Stomach (tissue), 9 donors: ENCODE measurements around the gene PYY. TPM values are rescaled to one million over a fixed set of nuclear protein-coding genes. Genes with fewer than 3 reads are reported as not detected.
"Not testable (repeated sequence)": the region's sequence is repeated elsewhere in the genome, so short reads cannot be mapped to it uniquely, and the experiment has no call there.

Experiments used
- DNase-seq, 2 donors: peaks; one replicate each; pipeline versions ENCODE4 v3.0.0 to v3.0.0-alpha.2; 2013 to 2019
- H3K27ac ChIP-seq, 5 donors: fragments of 200-600 bp in 4 of 5; sonication (generic) in 4 of 5; one replicate each; pipeline ENCODE4 v1.5.1; 2013 to 2019; ENCODE audit warnings: mild to moderate bottlenecking in 1 of 5, moderate library complexity in 1 of 5
- H3K27me3 ChIP-seq, 3 donors: fragments of 200-600 bp; sonication (generic); one replicate each; pipeline ENCODE4 v1.5.1; 2017 to 2019; ENCODE audit warnings: mixed run types in 1 of 3
- H3K36me3 ChIP-seq, 4 donors: fragments of 200-600 bp; sonication (generic); 1 replicate in 3 of 4; 2 replicates in 1 of 4; pipeline ENCODE4 v1.5.1; 2016 to 2019
- H3K4me1 ChIP-seq, 4 donors: fragments of 200-600 bp; sonication (generic); one replicate each; pipeline ENCODE4 v1.5.1; 2016 to 2019
- H3K4me3 ChIP-seq, 4 donors: fragments of 200-600 bp; sonication (generic) in 3 of 4; one replicate each; pipeline ENCODE4 v1.5.1; 2016 to 2019; ENCODE audit warnings: mild to moderate bottlenecking in 1 of 4
- H3K9me3 ChIP-seq, 4 donors: fragments of 200-600 bp; sonication (generic); one replicate each; pipeline ENCODE4 v1.5.1; 2016 to 2019
- CTCF ChIP-seq, 7 experiments: fragments of 450-650 bp in 4 of 7; fragments of 200-600 bp in 3 of 7; sonication (generic) in 3 of 7; IDR thresholded peaks; one replicate each; pipeline ENCODE4 v1.5.1; 2016 to 2019; ENCODE audit warnings: antibody characterized with exemption in 7 of 7, control low read depth in 2 of 7, mild to moderate bottlenecking in 1 of 7
- EP300 ChIP-seq: sonication (generic); formaldehyde crosslinking; IDR thresholded peaks from one replicate; pipeline ENCODE4 v1.6.1; 2017; ENCODE audit warnings: antibody characterized with exemption
- POLR2A ChIP-seq, 4 donors: fragments of 450-650 bp; IDR thresholded peaks; one replicate each; pipeline ENCODE4 v1.6.1; 2016; ENCODE audit warnings: antibody characterized with exemption in 4 of 4, control low read depth in 2 of 4, mild to moderate bottlenecking in 1 of 4, moderate library complexity in 1 of 4
- POLR2AphosphoS5 ChIP-seq, 3 donors: sonication (generic); formaldehyde crosslinking; IDR thresholded peaks; one replicate each; pipeline ENCODE4 v1.6.1; 2016; ENCODE audit warnings: antibody characterized with exemption in 3 of 3
- WGBS, 5 donors: extraction: QIAGEN DNeasy Blood & Tissue Kit in 3 of 5; methylation state at CpG; one replicate each; pipeline versions ENCODE4 v1.1.5 to v1.1.7; 2013 to 2018; 5-methylcytosine and 5-hydroxymethylcytosine counted together
- intact Hi-C: fragments of 100-400 bp; cut with DNase I; formaldehyde crosslinking; loops from one replicate; pipeline ENCODE4 v1.15.1; 2023; ENCODE audit warnings: low total_unique reads
- polyA plus RNA-seq, 3 donors: library from polyadenylated mRNA; stranded (reverse); fragments of 200-250 nt; gene quantifications; one replicate each; pipeline ENCODE4 v1.2.3, GENCODE V29; 2013
- total RNA-seq, 5 donors: library from RNA; depleted of rRNA; stranded (reverse); fragments of >200 nt; gene quantifications; one replicate each; pipeline versions ENCODE4 v1.1.0 to v1.2.3, GENCODE V29; 2014 to 2016
- donor health status: healthy with polysubstance abuse.
- donor health status: Bipolar disorder and iron deficiency.
- donor health status: healthy.

The PYY gene
- total and polyA plus RNA-seq, 8 donors = 0.35 to 71.3 TPM; not detected in 6

GRCh38 chr17:43976963-43977837, 23.5 kb upstream of the PYY start:
- peaks cover 0 to 64% (median 6%) of the 10 kb centered on the region in 3 donors for H3K27me3 ChIP-seq

GRCh38 chr17:43975898-43976297, 22.2 kb upstream of the PYY start:
- TF ChIP-seq CTCF (IDR thresholded peaks at IDR 0.05) = no peak
- TF ChIP-seq EP300 = no peak
- no peak for TF ChIP-seq POLR2AphosphoS5 (IDR thresholded peaks at IDR 0.05)
- Histone ChIP-seq H3K9me3 (no peaks in the 10 kb centered on the region), H3K36me3 (no peaks in the 10 kb centered on the region), H3K27me3 (peaks cover 0 to 51% (median 4%) of the 10 kb centered on the region in 3 donors), H3K27ac (no peak overlapping the region), H3K4me3 (no peak overlapping the region), H3K4me1 (no peaks in the 10 kb centered on the region)
- 67 to 94% (median 84%) methylated on average over 15 to 25 of the region's 27 CpGs for WGBS, 5 donors
- intact Hi-C loops = no loop called here
- no peak for DNase-seq

More at GRCh38 chr17:43976963-43977837, 23.5 kb upstream of the PYY start:
- no peak overlapping the region for H3K27ac ChIP-seq
- H3K9me3 ChIP-seq = no peaks in the 10 kb centered on the region
- intact Hi-C loops = no loop called here
- no peaks in the 10 kb centered on the region for H3K4me1 ChIP-seq
- TF ChIP-seq EP300 = no peak
- no peak for TF ChIP-seq CTCF (IDR thresholded peaks at IDR 0.05)
- no peak for TF ChIP-seq POLR2AphosphoS5 (IDR thresholded peaks at IDR 0.05)
- TF ChIP-seq POLR2A (IDR thresholded peaks at IDR 0.05) = no peak
- H3K36me3 ChIP-seq = no peaks in the 10 kb centered on the region
- DNase-seq = no peak
- WGBS, 5 donors = 71 to 88% (median 72%) methylated on average over 7 to 9 of the region's 9 CpGs
- H3K4me3 ChIP-seq = no peak overlapping the region

GRCh38 chr17:43974382-43975266, 20.9 kb upstream of the PYY start:
- no peak overlapping the region for H3K27ac ChIP-seq
- no peak overlapping the region for H3K4me3 ChIP-seq
- WGBS, 5 donors = 69 to 76% (median 73%) methylated on average over 14 of the region's 14 CpGs
- peak in 1 of 2 donors; percentile 35 for DNase-seq
- no peaks in the 10 kb centered on the region for H3K9me3 ChIP-seq
- intact Hi-C loops = no loop called here
- H3K36me3 ChIP-seq = no peaks in the 10 kb centered on the region
- TF ChIP-seq EP300 (no peak), POLR2AphosphoS5 (IDR thresholded peaks at IDR 0.05) (no peak), CTCF (IDR thresholded peaks at IDR 0.05) (no peak), POLR2A (IDR thresholded peaks at IDR 0.05) (no peak)
- H3K4me1 ChIP-seq = no peaks in the 10 kb centered on the region
- H3K27me3 ChIP-seq = peaks cover 0 to 47% (median 4%) of the 10 kb centered on the region in 3 donors

- H3K4me1 ChIP-seq, H3K27ac ChIP-seq, H3K36me3 ChIP-seq, H3K9me3 ChIP-seq, intact Hi-C loops, DNase-seq, H3K4me3 ChIP-seq: not testable (repeated sequence)
- peaks cover 0 to 31% (median 4%) of the 10 kb centered on the region in 3 donors for H3K27me3 ChIP-seq
- WGBS, 5 donors = 87 to 92% (median 90%) methylated on average over 22 of the region's 22 CpGs
Observed at GRCh38 chr17:43972444-43973212, 18.9 kb upstream of the PYY start.

- peaks cover 0 to 21% (median 4%) of the 10 kb centered on the region in 3 donors for H3K27me3 ChIP-seq
- H3K36me3 ChIP-seq, H3K27ac ChIP-seq, H3K9me3 ChIP-seq, DNase-seq, intact Hi-C loops, H3K4me3 ChIP-seq, H3K4me1 ChIP-seq: not testable (repeated sequence)
- 32 to 64% (median 58%) methylated on average over 2 of the region's 2 CpGs for WGBS, 5 donors
Observed at GRCh38 chr17:43971436-43971835, 17.7 kb upstream of the PYY start.
